ENCODE results near the gene GPR39. TPM values are rescaled to one million over a fixed set of nuclear protein-coding genes. Genes with fewer than 3 reads are reported as not detected.

Gene GPR39
- total RNA-seq, 1 experiment from 2014 or later: 34.8 TPM

GRCh38 chr2:132589111-132589830 lies 172.7 kb downstream of the GPR39 start:
- H3K79me2 ChIP-seq (ENCODE audit: low read length): peaks cover 25% of the 10 kb centered on the region; the same call in 1 of the 2 replicates
- no peaks in the 10 kb centered on the region for H3F3A ChIP-seq (ENCODE audit: low read length, unreplicated experiment)
- no peaks in the 10 kb centered on the region for H3K27me3 ChIP-seq (ENCODE audit: low read length)
- intact Hi-C loops (cut with micrococcal nuclease): no loop called here
- no peaks in the 10 kb centered on the region for H3K9me3 ChIP-seq (ENCODE audit: low read length)
- H3K4me2 ChIP-seq (ENCODE audit: low read length): no peak overlapping the region
- ChIA-PET CTCF (no interaction called here), POLR2A (ENCODE audit: unreplicated experiment) (no interaction called here)
- ATAC-seq: no peak
- H4K20me1 ChIP-seq (ENCODE audit: low read length): 0 out of 2 replicates have a peak, but pooled peaks cover 5% of the 10 kb centered on the region
- H3K9ac ChIP-seq (ENCODE audit: low read length): no peak overlapping the region
- H3K4me1 ChIP-seq (ENCODE audit: insufficient read depth, low read length): no peaks in the 10 kb centered on the region
- H2AFZ ChIP-seq (ENCODE audit: low read length): no peak overlapping the region
- no peak for TF ChIP-seq CTCF (conservative IDR thresholded peaks at IDR 0.05; ENCODE audit: low read depth, low read length)
- DNase-seq: no peak
- no peak overlapping the region for H3K4me3 ChIP-seq (ENCODE audit: low read length)
- H3K36me3 ChIP-seq (ENCODE audit: low read depth, low read length): no peaks in the 10 kb centered on the region
- no peak overlapping the region for H3K27ac ChIP-seq (ENCODE audit: low read length)
- H3K9me2 ChIP-seq (replicated peaks; ENCODE audit: low read length): no peaks in the 10 kb centered on the region
- no TSS peak for BruUV-seq (replicated peaks)

DNA sequence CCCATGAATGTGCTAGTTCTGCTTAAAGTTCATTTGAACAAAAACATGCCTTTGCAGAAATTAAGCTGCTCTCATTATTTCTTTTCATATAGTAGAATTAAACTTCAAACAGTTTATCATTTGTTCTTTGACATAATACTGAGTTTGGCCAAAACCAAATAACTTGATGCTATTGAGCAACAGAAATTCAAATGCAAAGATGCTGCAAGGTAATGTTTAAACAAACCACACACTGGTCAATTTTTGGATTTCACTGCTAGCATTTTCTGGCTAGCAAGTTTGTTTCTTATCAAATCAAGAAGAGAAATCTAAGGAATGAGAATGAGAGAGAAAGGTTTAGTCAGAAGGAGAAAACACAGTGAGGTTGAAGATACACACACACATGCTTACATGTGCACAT lies 173.4 kb downstream of the GPR39 start:
- TF ChIP-seq EZH2 (IDR thresholded peaks at IDR 0.05; ENCODE audit: low read length, unreplicated experiment): no peak
- no peak for TF ChIP-seq EZH2phosphoT487 (IDR thresholded peaks at IDR 0.05; ENCODE audit: borderline replicate concordance, low read length)
- TF ChIP-seq CTCF (conservative IDR thresholded peaks at IDR 0.05; ENCODE audit: low read depth, low read length): no peak
- Histone ChIP-seq H3K9me2 (replicated peaks; ENCODE audit: low read length) (no peaks in the 10 kb centered on the region), H3K4me3 (ENCODE audit: low read length) (no peak overlapping the region), H3K9me3 (ENCODE audit: low read length) (no peaks in the 10 kb centered on the region), H4K20me1 (ENCODE audit: low read length) (0 out of 2 replicates have a peak, but pooled peaks cover 5% of the 10 kb centered on the region), H3K27ac (ENCODE audit: low read length) (no peak overlapping the region), H2AFZ (ENCODE audit: low read length) (no peak overlapping the region), H3K9ac (ENCODE audit: low read length) (no peak overlapping the region), H3K4me2 (ENCODE audit: low read length) (no peak overlapping the region), H3K4me1 (ENCODE audit: insufficient read depth, low read length) (no peaks in the 10 kb centered on the region), H3K79me2 (ENCODE audit: low read length) (peaks cover 25% of the 10 kb centered on the region; the same call in 1 of the 2 replicates), H3K27me3 (ENCODE audit: low read length) (no peaks in the 10 kb centered on the region), H3F3A (ENCODE audit: low read length, unreplicated experiment) (no peaks in the 10 kb centered on the region), H3K36me3 (ENCODE audit: low read depth, low read length) (no peaks in the 10 kb centered on the region)
- POLR2A ChIA-PET (ENCODE audit: unreplicated experiment): no interaction called here
- DNase-seq (no peak), ATAC-seq (no peak)
- CTCF ChIA-PET: no interaction called here
- BruUV-seq (replicated peaks): no TSS peak
- intact Hi-C loops (cut with micrococcal nuclease): no loop called here

GRCh38 chr2:132593171-132593570 lies 176.6 kb downstream of the GPR39 start:
- Histone ChIP-seq H3K9me2 (replicated peaks; ENCODE audit: low read length) (no peaks in the 10 kb centered on the region), H2AFZ (ENCODE audit: low read length) (no peak overlapping the region), H3K36me3 (ENCODE audit: low read depth, low read length) (no peaks in the 10 kb centered on the region), H3K4me2 (ENCODE audit: low read length) (no peak overlapping the region), H3K9ac (ENCODE audit: low read length) (no peak overlapping the region), H3K79me2 (ENCODE audit: low read length) (peaks cover 19% of the 10 kb centered on the region), H3F3A (ENCODE audit: low read length, unreplicated experiment) (no peaks in the 10 kb centered on the region), H4K20me1 (ENCODE audit: low read length) (peaks cover 5% of the 10 kb centered on the region; the same call in 1 of the 2 replicates), H3K27me3 (ENCODE audit: low read length) (no peaks in the 10 kb centered on the region), H3K4me3 (ENCODE audit: low read length) (no peak overlapping the region), H3K4me1 (ENCODE audit: insufficient read depth, low read length) (no peaks in the 10 kb centered on the region), H3K9me3 (ENCODE audit: low read length) (no peaks in the 10 kb centered on the region), H3K27ac (ENCODE audit: low read length) (no peak overlapping the region)
- no TSS peak for BruUV-seq (replicated peaks)
- TF ChIP-seq EZH2phosphoT487 (IDR thresholded peaks at IDR 0.05; ENCODE audit: borderline replicate concordance, low read length) (no peak), EZH2 (IDR thresholded peaks at IDR 0.05; ENCODE audit: low read length, unreplicated experiment) (no peak), CTCF (conservative IDR thresholded peaks at IDR 0.05; ENCODE audit: low read depth, low read length) (no peak)
- ATAC-seq (no peak), DNase-seq (no peak)
- intact Hi-C loops (cut with micrococcal nuclease): no loop called here
- CTCF ChIA-PET: no interaction called here
- POLR2A ChIA-PET (ENCODE audit: unreplicated experiment): interaction anchor here (0.5 kb wide), 1 partner anchor 174 kb away, joined by 3 read pairs; no protein-coding TSS in a partner anchor

Data from PC-3 (cell line).